DMS153 (cell line): ENCODE results near the gene TIPRL.
"Not testable (repeated sequence)": the region's sequence is repeated elsewhere in the genome, so short reads cannot be mapped to it uniquely, and the experiment has no call there.

Experiments used
- DNase-seq: peaks from one replicate; lab custom pipeline; 2025; lab: John Stamatoyannopoulos, UW

Gene TIPRL

GRCh38 chr1:168159251-168159650, 19.5 kb upstream of the TIPRL start:
- DNase-seq, result no peak

DNA sequence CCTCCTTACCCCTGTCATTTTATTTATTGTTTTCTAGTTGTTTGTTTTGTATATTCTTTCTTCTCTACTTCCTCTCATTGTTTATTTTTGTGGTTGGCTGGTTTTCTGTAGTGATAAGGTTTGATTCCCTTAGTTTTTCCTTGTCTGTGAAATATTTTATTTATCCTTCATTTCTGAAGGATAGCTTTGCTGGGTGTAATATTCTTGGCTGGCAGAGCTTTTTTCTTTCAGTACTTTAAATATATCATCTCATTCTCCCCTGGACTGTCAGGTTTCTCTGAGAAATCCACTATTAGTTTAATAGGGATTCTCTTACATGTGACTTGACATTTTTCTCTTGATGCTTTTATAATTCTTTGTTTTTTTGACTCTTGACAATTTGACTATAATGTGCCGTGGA, 18.8 kb upstream of the TIPRL start:
- DNase-seq, result no peak

DNA sequence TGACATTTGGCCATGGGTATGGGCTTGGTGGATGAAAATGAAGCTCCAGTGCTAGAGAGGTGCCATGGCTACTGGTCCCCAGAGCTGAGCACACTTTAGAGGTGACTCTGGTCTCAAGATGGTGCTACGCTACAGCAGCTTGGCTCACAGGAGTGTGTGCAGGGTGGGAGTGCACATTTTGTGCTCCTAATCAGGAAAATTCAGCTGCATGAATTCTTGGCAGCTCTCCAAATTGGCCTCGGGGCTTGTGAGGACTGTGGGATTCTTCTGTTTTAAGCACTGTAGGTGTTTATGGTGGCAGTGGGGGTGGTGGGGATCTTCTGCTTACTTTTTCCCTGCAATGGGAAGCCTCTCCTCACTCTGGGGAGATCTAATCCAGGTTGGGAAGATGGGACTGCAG, 17.3 kb upstream of the TIPRL start:
- DNase-seq, result no peak

DNA sequence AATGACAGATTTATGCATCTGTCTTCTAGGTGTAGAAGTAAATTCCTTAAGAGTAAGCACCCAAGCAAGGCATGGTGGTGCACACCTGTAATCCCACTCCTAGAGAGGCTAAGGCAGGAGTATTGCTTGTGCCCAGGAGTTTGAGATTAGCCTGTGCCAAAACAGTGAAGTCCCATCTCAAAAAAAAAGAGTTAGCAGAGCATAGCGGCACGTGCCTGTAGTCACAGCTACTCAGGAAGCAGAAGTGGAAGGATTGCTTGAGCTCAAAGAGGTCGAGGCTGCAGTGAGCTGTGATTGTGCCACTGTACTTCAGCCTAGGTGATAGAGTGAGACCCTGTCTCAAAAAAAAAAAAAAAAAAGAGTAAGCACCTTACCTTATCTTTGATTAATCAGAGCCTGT, 15.1 kb upstream of the TIPRL start:
- DNase-seq, result no peak

DNA sequence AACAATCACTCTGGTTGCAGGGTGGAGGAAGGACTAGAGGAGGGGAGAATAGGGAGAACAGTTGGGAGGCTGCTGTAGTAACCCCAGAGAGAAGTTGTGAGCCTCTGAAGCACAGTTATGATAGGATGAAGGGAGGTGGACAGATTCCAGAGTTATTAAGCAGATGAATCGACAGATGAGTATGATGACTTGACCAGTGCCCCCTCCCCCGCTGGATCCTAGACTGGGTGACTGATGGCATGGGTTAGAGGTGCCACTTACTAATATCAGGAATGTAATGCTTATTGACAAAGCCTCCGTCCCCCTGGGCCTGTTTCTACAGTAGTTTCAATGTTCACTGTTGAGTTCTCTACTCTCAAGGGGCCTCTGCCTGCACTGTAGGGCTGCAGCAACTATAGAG, 14.0 kb upstream of the TIPRL start:
- DNase-seq, result no peak

GRCh38 chr1:168167806-168168205, 11.0 kb upstream of the TIPRL start:
- DNase-seq, result no peak

GRCh38 chr1:168170564-168171508, 7.9 kb upstream of the TIPRL start:
- DNase-seq, result no peak

DNA sequence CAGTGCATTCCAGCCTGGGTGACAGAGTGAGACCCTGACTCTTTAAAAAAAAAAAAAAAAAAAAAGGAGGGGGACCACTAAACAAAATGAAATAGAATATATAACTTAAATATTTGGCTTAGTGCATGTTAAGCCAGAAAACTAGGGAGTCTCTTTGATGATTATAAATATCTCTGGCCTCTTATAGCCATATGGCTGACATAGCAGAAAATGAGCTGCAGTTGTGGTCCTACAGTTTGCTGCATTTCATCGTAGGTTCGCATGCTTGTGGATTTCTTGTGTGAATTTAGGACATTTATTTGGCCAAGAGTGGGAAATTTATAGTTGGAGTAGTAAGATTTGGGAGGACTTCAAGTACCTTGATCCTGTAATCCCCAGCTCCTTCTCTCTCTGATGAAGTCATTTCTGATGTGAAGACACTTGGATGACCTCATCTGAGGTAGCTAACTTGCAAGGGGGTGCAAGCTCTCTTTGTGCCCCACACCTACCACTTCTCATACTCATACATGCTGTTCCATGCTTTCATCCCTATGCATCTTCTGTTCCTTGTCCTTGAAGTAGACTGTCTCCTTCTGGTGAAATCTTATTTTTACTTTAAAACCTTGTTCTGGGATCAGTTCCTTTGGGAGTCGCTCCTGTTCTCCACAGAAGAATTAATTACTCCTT, 6.4 kb upstream of the TIPRL start:
- no peak for DNase-seq

DNA sequence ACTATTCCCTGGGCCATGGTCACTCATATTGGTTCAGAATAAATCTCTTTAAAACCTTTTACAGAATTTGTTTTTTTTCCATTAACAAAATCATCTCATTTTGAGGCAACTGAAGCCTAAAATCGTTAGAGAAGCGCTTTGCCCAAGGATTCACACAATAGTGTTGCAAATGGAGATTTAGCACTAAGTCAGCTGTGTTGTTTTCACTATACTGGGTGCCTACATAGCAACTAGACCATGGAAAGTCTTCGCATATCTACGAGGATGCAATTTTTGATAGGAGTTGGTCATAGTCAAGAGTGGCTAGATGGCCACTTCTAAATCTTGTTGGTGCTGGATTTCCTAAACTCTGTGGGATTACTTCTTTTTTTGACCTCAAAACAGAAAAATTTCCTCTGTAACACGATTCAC, 530 bp upstream of the TIPRL start:
- DNase-seq, result no peak

GRCh38 chr1:168179438-168180147, 831 bp downstream of the TIPRL start:
- no peak for DNase-seq

GRCh38 chr1:168180148-168180524, 1.4 kb downstream of the TIPRL start:
- DNase-seq, result no peak

DNA sequence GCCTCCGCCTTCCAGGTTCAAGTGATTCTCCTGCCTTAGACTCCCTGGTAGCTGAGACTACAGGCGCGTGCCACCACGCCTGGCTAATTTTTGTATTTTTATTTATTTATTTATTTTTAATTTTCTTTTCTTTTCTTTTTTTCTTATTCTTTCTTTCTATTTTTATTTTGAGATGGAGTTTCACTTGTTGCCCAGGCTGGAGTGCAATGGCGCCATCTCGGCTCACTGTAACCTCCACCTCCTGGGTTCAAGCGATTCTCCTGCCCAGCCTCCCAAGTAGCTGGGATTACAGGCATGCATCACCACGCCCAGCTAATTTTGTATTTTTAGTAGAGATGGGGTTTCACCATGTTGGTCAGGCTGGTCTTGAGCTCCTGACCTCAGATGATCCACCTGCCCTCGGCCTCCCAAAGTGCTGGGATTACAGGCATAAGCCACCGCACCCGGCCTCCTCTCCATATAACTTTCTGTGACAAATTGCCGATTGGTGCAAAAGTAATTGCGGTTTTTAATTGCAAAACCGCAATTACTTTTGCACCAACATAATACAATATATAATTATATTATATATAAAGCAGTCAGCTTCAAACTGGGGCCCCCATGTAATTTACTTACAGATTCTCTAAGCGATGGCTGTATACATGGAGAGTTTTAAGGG, 2.4 kb downstream of the TIPRL start:
- DNase-seq, result not testable (repeated sequence)

- DNase-seq, result no peak
These were observed 8.4 kb downstream of the TIPRL start for GRCh38 chr1:168187177-168187576.

DNA sequence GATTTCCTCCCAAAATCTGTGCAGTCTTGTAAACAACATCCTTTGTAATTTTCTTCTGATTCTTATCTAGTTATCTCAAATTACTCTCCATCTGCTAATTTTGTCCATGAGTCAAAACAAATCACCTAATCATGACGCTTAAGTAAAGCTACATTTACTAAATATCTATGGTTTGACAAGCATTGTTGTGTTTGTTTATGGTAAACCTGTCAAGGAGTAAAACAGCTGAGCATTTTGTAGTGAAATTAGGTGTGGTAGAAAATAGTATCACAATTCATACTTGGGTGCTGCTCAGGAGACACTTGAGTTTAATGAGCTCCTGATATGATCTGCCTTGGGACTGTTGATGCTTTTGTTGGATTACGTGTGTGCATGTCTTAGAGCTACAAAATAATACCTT, 11.6 kb downstream of the TIPRL start:
- no peak for DNase-seq

GRCh38 chr1:168195199-168196135, 16.7 kb downstream of the TIPRL start:
- DNase-seq, result no peak

- no peak for DNase-seq
These were observed 20.3 kb downstream of the TIPRL start for GRCh38 chr1:168199056-168199455.

- no peak for DNase-seq
These were observed 24.3 kb downstream of the TIPRL start for GRCh38 chr1:168202941-168203654.

DNA sequence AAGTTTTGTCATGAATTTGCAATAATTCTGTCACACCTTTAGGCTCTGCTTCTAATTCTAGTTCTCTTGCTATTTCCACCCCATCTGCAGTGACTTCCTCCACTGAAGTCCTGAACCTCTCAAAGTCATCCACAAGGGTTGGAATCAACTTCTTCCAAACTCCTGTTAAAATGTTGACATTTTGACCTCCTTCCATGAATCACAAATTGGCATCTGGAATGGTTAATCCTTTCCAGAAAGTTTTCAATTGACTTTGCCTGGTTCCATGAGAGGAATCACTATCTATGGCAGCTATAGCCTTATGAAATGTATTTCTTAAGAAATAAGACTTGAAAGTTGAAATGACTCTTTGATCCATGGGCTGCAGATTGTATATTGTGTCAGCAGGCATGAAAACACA, 27.3 kb downstream of the TIPRL start:
- DNase-seq, result no peak

DNA sequence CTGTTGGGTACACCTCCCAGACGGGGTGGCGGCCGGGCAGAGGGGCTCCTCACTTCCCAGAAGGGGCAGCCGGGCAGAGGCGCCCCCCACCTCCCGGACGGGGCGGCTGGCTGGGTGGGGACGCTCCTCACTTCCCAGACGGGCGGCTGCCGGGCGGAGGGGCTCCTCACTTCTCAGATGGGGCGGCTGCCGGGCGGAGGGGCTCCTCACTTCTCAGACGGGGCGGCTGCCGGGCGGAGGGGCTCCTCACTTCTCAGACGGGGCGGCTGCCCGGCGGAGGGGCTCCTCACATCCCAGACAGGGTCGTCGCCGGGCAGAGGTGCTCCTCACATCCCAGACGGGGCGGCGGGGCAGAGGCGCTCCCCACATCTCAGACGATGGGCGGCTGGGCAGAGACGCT, 28.9 kb downstream of the TIPRL start:
- not testable (repeated sequence) for DNase-seq

DNA sequence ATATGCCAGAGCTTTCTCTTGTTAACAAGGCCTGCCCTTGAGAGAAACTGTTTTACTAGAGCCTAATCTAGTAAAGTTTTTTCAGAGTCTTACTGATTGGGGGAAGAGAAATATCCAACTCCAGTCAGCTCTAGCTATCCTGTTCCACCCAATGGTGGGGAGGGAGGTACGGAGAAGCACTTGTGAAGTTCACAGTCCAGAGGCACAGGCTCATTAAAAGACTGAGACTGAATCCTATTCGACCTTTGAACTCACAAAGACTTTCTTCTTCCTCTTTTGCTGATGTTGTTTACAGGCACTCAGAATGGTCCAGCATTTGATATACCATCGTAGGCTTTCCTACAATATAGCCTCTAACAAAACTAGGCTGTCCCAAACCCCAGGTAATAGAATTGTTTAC, 31.6 kb downstream of the TIPRL start:
- DNase-seq, result no peak

DNA sequence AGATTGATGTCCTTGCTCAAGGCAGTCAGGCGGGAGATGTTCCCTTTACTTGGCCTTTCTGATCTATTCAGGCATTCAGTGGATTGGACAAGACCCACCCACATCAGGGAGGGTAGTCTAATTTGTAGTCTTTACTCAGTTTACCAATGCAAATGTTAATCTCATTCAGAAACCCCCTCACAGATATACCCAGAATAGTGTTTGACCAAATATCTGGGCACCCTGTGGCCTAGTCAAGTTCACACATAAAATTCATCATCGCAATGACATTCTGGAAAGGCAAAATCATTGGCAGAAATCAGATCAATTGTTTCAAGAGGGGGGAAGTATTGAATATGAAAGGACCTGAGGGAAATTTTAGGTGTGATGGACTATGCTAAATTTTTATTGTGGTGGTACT, 34.6 kb downstream of the TIPRL start:
- DNase-seq, result no peak
